Large intestine (tissue), 3 donors: ENCODE measurements around the gene LRP1-AS. TPM values are rescaled to one million over a fixed set of nuclear protein-coding genes. Genes with fewer than 3 reads are reported as not detected.

Experiments used
- DNase-seq, 2 donors: peaks; one replicate each; pipeline versions ENCODE4 v3.0.0 to v3.0.0-alpha.2; 2013
- H3K27ac ChIP-seq: one replicate; pipeline ENCODE4 v1.5.1; 2013; ENCODE audit warnings: low read length
- H3K27me3 ChIP-seq: 2 replicates; pipeline ENCODE4 v1.6.1; 2013; ENCODE audit warnings: low read length; ENCODE audit not compliant: control insufficient read depth, insufficient read depth
- H3K36me3 ChIP-seq: 2 replicates; pipeline ENCODE4 v1.6.1; 2013; ENCODE audit warnings: low read length; ENCODE audit not compliant: control insufficient read depth, insufficient read depth
- H3K4me1 ChIP-seq: one replicate; pipeline ENCODE4 v1.6.1; 2013; ENCODE audit warnings: low read length; ENCODE audit not compliant: control insufficient read depth, insufficient read depth
- H3K4me3 ChIP-seq: one replicate; pipeline ENCODE4 v1.5.1; 2013; ENCODE audit warnings: low read length
- H3K9me3 ChIP-seq: one replicate; pipeline ENCODE4 v1.6.1; 2013; ENCODE audit warnings: mild to moderate bottlenecking, low read depth, low read length, moderate library complexity; ENCODE audit not compliant: control insufficient read depth
- WGBS: methylation state at CpG from one replicate; pipeline ENCODE4 v1.1.5; 2013; ENCODE audit warnings: low lambda C conversion rate; ENCODE audit not compliant: insufficient coverage; 5-methylcytosine and 5-hydroxymethylcytosine counted together
- polyA plus RNA-seq: library from polyadenylated mRNA; unstranded; fragments of 120-200 nt; gene quantifications from one replicate; pipeline ENCODE4 v1.2.1, GENCODE V29; 2013

Gene LRP1-AS
- polyA plus RNA-seq, 1 donor: 1.7 TPM

DNA sequence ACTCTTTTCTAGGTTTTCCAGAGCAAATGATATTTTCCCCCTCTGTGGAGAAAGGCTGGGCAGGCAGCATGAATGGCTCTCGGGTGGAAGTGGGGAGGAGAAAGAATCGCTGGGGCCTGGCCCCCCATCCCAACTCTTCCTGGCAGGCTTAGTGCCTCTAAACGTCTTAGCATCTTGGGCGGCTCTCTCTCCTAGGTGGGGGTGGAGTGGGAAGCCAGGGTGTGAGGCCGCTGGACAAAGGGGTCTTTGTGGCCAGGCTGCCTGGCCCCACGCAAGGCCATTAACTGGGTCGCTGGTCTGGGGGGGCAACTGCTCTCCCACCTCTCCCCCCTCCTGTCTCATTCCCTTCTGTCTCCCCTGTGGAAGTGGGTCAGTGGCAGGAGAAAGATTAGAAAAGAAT is 4.7 kb downstream of the LRP1-AS start:
- Histone ChIP-seq H3K27me3 (no peaks in the 10 kb centered on the region), H3K27ac (no peak overlapping the region), H3K36me3 (peaks cover 76% of the 10 kb centered on the region), H3K9me3 (no peaks in the 10 kb centered on the region), H3K4me3 (no peak overlapping the region), H3K4me1 (peaks cover 39% of the 10 kb centered on the region)
- DNase-seq: no peak
- whole genome bisulfite sequencing: no CpG with 5 or more reads among the region's 7 CpGs

DNA sequence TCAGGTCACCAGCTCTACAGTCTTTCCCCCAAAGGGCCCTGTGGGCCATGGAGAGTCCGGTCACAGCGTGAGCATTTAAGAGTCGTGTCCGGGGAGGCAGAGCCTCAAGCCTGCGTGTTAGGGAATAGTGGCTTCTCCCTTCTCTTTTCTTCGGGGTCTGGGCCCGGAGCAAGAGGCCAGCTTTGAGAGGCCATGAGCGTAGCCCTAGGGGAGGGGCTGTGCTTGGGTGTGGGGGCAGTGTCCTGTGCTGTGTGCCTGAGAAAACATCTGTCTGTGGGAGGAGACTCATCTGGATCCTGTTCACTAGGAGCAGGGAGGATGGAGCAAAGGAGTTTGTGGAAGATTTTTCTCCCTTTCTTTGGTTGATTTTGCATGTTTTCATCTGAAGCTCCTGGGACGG is 5.3 kb downstream of the LRP1-AS start:
- no peak for DNase-seq
- H3K27me3 ChIP-seq: no peaks in the 10 kb centered on the region
- H3K9me3 ChIP-seq: no peaks in the 10 kb centered on the region
- H3K36me3 ChIP-seq: peaks cover 76% of the 10 kb centered on the region
- H3K4me1 ChIP-seq: peaks cover 36% of the 10 kb centered on the region
- H3K27ac ChIP-seq: no peak overlapping the region
- no CpG with 5 or more reads among the region's 9 CpGs for WGBS
- no peak overlapping the region for H3K4me3 ChIP-seq

DNA sequence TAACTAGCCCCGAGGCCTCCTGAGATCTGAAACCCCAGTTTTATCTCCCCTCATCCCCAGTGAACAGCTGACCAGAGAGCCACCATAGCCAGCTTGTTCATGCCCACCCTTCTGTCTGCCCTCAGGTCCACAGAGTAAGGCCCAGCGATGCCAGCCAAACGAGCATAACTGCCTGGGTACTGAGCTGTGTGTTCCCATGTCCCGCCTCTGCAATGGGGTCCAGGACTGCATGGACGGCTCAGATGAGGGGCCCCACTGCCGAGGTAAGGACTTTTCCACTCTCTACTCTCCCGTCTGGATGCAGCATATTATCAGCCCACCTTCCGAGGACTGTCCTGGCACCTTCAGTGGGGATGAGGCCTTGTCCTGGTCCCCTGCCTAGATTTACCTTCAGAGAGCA is 6.2 kb downstream of the LRP1-AS start:
- Histone ChIP-seq H3K4me1 (peaks cover 31% of the 10 kb centered on the region), H3K4me3 (no peak overlapping the region), H3K27ac (no peak overlapping the region), H3K9me3 (no peaks in the 10 kb centered on the region), H3K27me3 (no peaks in the 10 kb centered on the region), H3K36me3 (peaks cover 73% of the 10 kb centered on the region)
- no peak for DNase-seq
- WGBS: no CpG with 5 or more reads among the region's 8 CpGs

DNA sequence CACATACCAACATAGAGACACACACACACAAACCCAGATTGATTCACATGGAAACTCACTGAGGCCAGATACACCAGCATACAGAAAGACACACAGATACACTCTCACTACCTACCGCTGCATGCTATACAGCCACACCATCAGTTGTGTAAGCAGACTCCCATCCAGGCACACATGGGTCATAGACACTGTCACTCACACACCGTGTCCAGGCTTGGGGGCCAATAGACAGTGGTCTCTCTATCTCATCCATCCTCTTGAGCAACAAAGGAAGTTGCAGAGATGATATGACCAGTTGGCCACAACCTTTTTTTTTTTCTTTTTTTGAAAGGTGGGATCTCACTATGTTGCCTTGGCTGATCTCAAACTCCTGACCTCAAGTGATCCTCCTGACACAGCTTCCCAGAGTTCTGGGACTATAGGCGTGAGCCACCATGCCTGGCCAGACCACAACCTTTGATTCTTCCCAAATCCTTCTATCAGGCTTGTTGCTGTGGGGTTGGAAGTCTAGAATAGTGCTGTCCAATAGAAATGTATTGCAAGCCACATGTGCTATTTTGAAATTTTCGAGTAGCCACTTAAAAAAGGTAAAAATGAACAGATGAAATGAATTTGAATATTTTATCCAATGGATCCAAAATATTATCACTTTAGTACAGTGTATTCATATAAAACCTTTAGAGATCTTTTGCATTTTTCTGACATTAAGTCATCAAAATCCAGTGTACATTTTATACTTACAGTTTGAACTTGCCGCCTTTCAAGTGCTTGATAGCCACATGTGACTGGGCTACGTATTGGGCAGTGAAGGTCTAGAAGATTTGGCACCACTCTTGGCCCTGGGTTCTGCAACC is 7.4 kb downstream of the LRP1-AS start:
- Histone ChIP-seq H3K4me3 (no peak overlapping the region), H3K27me3 (no peaks in the 10 kb centered on the region), H3K27ac (no peak overlapping the region), H3K36me3 (peaks cover 64% of the 10 kb centered on the region), H3K4me1 (peaks cover 30% of the 10 kb centered on the region), H3K9me3 (no peaks in the 10 kb centered on the region)
- WGBS: 90% methylated on average over 2 of the region's 6 CpGs
- DNase-seq: no peak

DNA sequence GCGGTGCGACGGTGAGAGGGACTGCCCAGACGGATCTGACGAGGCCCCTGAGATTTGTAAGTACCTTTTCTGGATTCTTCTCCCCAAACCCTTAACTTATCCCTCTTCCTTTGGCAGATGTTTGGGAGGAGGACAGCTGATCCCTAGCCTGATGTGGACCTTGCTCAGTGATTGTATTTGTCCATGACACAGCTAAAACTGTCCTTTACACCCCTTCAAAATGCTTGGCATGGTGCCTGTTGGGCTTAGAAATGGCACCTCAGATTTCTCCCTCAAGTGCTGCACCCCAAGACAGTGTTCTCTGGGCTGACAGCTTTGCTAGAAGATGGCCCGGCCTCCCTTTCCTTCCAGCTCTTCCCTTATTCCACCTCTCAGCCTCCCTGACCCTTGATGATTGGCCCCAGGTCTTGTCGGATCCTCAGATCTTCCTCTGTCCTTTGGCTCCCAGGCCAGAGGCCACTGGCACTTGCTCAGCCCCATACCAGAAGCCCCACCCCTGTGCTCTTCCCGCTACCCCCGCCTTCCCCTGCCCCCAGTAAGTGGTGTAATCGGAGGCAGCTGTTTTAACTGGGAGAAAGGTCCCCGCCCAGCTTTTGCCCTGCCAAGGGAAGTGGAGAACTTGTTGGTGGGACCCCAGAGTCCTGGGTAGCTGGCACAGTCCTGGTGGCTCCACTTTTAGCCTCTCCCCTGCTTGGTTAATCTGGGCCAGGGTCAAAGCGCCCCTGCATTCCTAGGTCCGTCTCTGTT is 8.7 kb downstream of the LRP1-AS start:
- H3K36me3 ChIP-seq: peaks cover 54% of the 10 kb centered on the region
- H3K27me3 ChIP-seq: no peaks in the 10 kb centered on the region
- H3K4me1 ChIP-seq: peaks cover 30% of the 10 kb centered on the region
- WGBS: no CpG with 5 or more reads among the region's 13 CpGs
- no peak overlapping the region for H3K4me3 ChIP-seq
- peak; percentile 56 to 87 for DNase-seq
- peak overlapping the region; percentile 0 for H3K27ac ChIP-seq
- H3K9me3 ChIP-seq: no peaks in the 10 kb centered on the region

DNA sequence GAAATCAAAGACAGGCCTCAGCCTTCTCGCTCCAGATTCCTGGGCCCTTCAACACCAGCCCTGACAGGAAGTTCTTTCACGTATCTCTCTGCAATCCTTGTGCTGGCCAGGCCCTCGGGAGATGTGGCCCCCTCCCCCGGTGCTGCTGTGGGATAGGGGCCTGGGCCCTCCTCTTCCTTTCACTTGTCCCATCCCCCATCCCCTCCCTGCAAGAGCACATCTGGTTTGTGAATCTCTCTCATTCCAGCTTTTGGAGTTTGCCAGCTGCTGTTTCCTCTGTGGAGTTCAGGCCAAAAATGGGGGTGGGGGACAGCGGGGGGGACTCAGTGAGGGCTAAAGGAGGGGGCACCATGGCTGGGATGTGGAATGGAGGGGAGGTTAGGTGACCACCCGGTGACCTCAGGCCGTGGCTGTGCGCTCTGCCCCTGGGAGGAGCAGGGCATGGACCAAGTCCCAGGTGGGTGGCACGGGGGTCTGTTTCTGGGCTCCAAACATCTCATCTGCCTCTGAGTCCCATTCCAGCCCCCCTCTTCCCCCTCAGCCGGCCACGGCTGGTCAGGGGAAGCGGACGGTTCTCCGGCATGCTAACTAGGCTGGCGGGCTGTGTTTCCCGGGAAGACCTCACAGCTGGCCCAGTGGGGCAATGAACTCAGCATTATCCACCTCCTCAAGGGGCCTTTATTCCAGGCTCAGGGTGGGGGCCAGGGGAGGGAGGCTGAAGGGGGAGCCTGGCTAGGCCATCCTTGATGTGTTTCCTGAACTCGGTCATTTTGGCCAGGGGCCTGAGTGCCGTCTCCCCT is 11.7 kb downstream of the LRP1-AS start:
- Histone ChIP-seq H3K4me3 (no peak overlapping the region), H3K4me1 (peaks cover 53% of the 10 kb centered on the region), H3K36me3 (peaks cover 33% of the 10 kb centered on the region), H3K27me3 (no peaks in the 10 kb centered on the region), H3K9me3 (no peaks in the 10 kb centered on the region), H3K27ac (peak overlapping the region; percentile 59)
- no CpG with 5 or more reads among the region's 18 CpGs for WGBS
- peak; percentile 56 to 58 for DNase-seq

DNA sequence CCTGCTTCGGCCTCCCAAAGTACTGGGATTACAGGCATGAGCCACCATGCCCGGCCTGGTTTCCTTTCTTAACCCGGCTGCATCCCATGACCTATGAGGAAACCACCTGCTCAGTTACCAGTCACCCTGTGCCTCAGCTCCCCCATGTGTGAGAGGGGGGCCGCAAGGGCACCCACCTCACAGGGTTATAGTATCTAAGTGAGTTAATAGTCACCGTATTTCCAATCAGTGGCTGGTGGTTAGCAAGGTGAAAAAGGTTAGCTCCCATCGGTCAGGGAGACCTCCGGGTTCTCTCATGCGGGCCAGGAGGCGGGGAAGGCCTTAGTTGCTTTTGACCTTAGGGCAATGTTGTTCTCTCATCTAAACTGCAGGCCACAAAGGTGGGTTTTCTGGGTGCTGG is 12.5 kb downstream of the LRP1-AS start:
- no CpG with 5 or more reads among the region's 9 CpGs for WGBS
- Histone ChIP-seq H3K4me1 (peaks cover 61% of the 10 kb centered on the region), H3K27me3 (no peaks in the 10 kb centered on the region), H3K9me3 (no peaks in the 10 kb centered on the region), H3K36me3 (peaks cover 27% of the 10 kb centered on the region), H3K4me3 (no peak overlapping the region), H3K27ac (peak overlapping the region; percentile 59)
- no peak for DNase-seq

DNA sequence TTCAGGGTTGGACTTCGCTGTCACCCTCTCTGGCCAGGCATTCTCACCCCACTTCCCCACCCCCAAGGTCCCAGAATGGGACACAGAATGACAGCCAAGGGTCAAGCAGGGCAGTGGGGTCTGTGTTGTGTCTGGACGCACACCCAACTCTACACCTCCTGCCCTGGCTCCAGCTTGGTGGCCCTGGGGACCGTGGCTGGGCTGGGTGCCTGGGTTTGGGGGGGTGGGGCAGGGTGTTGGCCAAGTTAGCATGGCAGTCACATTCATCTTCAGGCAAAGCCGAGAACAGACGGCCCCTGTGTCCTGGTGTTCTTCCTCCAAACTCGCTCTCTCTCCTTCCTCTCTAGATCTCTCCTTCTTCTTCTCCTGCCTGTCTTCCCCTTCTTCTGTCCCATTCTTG is 13.5 kb downstream of the LRP1-AS start:
- Histone ChIP-seq H3K36me3 (peaks cover 17% of the 10 kb centered on the region), H3K4me3 (no peak overlapping the region), H3K27ac (no peak overlapping the region), H3K27me3 (no peaks in the 10 kb centered on the region), H3K4me1 (peaks cover 61% of the 10 kb centered on the region), H3K9me3 (no peaks in the 10 kb centered on the region)
- no peak for DNase-seq
- WGBS: no CpG with 5 or more reads among the region's 6 CpGs

DNA sequence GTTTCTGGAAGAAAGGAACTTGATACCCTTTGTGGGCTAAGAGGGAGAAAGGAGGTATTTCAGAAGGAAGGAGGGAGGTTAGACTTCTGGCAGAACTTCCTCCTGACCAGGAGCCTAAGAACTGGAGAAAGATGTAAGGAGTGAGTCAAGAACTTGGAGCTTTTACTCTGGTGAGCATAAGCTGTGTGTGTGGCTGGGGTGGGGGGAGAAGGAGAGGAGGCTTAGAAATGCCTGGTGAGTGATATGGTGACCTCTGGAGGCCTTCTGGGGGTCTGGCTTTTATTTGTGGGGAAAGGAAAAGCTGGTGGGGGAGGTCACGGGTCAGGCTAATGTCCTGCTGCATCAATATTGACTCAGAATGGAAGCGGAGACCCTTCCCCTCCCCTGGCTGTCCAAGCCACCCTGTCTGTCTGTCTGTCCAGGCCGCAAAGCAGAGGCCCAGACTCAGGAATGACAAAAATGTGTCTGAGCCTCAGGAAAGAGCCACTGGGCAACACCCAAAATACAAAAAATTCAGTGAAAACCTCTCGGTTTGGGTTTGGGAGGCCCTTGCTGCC is 14.3 kb downstream of the LRP1-AS start:
- Histone ChIP-seq H3K27me3 (no peaks in the 10 kb centered on the region), H3K4me3 (no peak overlapping the region), H3K36me3 (peaks cover 11% of the 10 kb centered on the region), H3K9me3 (no peaks in the 10 kb centered on the region), H3K4me1 (peaks cover 54% of the 10 kb centered on the region), H3K27ac (peak overlapping the region; percentile 2)
- WGBS: no CpG with 5 or more reads among the region's 4 CpGs
- no peak for DNase-seq
